ENCODE measurements around the gene SCGB1D2.

Gene SCGB1D2

DNA sequence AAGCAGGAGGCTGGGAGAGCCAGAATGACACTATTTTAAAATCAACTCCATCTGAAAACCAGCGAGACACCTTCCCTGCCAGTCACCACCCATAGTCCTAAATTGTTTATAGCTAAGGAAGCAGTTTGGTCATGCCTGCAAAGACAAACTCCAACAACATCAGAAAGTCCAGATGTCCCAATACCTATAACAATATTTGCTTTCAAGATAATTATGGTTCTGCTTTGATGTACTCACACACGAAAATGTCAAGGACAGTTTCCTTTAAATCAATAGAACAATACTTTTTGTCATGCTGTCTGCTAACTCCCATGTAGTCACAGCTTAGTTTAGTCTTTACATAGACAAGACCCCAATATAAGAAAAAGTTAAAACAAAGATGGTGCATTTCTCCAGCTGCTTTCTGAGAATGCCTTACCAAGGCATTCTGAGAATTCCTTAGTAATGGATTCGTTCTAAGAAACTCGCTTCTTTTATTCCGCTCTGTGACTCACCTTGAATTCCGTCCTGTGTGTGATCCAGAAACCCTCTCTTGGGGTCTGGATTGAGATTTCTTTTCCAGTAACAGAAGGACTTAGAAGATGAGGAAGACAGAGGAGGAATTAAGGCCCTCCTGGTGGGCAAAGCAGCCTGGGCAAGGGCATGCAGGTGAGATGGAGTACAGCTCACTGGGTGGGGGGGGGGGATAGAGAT lies 18.4 kb downstream of the SCGB1D2 start:
- no peak for DNase-seq (ENCODE audit: low read depth, low spot score)

DNA sequence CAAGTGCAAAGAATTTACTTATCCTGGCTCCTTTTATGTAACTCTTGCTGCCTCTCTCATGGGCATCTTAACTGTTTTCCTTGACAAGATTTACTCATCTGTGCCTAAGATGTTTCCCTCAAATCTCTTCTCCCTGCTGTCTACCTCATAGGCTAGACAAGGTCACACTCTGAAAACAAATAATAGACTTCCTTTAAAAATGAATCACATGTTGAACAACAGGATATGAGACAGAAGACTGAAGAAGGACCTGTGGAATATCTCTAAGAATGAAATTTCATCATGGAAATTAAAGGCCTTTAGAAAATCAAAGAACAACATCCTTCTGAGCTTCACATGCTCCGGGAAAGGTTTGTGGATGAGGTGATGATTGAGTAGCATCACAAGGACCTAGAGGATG lies 22.0 kb downstream of the SCGB1D2 start:
- no peak for DNase-seq (ENCODE audit: low read depth, low spot score)

DNA sequence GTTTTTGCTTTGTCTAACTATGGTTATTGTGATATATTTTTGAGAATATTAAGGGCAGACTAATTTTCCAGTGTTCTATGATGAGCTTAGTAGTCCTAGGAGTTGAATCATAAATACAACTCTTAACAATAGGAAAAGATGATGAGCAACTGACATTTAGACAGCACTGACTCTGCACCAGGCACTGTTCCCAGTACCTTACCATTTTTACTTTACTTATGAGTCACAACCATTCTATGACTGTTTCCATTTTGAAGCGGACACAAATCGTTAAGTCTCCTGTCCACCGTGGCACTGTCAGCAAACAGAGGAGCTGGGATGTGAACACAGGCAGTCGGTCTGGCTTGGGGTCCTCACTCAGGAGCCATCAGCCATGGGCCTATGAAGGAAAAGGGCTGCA lies 24.5 kb downstream of the SCGB1D2 start:
- no peak for DNase-seq (ENCODE audit: low read depth, low spot score)

DNA sequence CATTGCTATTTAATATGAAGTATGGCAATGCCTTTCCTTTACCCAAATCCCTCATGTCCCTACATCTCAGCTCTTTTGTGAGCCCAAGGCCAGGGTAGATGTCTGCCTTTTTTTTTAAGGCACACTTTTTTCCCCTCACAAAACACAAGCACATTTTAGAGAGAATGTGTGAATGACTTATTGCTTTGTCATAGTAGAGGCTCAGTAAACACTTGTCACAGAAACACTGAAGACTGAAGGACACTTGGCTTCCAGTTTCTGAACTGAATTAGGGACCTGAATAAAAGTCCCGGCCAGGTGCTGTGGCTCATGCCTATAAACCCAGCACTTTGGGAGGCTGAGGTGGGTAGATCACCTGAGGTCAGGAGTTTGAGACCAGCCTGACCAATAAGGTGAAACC lies 25.0 kb downstream of the SCGB1D2 start:
- DNase-seq (ENCODE audit: low read depth, low spot score) = no peak

DNA sequence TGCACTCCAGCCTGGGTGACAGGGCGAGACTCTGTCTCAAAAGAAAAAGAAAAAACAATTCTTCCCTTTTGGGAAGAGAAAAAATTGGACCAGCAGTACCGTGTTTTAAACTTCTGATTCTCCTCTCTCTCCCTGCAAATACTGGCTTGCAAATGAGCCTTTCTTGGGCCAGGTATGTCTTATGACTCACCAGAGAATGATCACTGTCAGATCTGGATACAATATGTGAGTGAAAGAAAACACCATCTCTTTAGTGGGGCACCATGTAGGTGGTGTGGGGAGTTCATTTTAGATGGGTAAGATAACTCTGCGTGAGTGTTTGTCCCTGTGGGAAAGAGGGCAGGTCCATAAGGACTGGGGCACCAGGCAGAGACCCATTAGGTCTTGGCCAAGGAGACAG lies 25.5 kb downstream of the SCGB1D2 start:
- no peak for DNase-seq (ENCODE audit: low read depth, low spot score)

DNA sequence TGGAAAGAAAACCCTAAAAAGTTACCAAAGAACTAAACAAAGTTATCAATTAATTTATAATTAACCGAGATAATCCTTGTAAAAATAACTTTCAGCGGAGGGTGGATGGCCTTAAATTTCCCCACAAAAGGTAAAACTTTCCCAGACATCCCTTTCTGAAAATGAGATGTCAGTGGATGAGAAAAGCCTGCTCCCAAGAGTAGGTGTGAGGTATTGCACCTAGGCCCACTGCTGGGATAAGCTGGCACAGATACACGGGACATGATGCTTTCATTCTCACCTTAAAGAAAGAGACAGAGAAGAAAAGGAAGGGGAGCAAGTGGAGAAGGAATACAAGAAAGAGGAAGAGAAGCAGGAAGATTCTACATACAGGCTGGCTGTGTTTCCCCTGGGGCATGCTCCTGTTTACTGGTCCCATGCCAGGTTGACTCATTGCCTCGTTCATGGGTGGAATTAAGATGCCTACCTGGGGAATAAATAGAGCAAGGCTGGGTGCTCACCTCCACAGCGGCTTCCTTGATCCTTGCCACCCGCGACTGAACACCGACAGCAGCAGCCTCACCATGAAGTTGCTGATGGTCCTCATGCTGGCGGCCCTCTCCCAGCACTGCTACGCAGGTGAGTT lies 27.7 kb downstream of the SCGB1D2 start, which contains the start of gene SCGB2A2:
Gene SCGB2A2, plus strand, starts transcription at position 505 of the 625 bp plus-strand sequence. Its CDS starts 59 bp downstream, at position 564.
- no peak for DNase-seq (ENCODE audit: low read depth, low spot score)

DNA sequence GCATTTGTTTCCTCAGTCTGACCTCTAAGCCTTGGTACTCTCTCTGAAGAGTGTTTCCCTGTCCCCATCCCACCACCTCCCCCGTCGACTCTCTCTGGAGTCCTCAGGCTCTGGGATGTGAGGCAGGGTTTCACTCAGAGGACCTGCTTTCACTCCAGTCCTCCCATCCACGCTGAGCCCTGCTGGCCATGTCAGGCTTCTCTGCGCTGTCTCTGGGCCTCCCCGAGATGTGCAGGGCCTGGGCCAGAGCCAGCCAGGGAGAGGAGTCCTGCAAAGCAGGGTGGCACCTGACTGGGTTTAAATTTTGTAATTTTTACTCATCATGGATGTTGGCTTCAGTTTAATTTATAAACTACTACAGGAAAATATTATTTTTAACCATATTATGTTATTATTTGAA lies 31.2 kb downstream of the SCGB1D2 start:
- no peak for DNase-seq (ENCODE audit: low read depth, low spot score)

DNA sequence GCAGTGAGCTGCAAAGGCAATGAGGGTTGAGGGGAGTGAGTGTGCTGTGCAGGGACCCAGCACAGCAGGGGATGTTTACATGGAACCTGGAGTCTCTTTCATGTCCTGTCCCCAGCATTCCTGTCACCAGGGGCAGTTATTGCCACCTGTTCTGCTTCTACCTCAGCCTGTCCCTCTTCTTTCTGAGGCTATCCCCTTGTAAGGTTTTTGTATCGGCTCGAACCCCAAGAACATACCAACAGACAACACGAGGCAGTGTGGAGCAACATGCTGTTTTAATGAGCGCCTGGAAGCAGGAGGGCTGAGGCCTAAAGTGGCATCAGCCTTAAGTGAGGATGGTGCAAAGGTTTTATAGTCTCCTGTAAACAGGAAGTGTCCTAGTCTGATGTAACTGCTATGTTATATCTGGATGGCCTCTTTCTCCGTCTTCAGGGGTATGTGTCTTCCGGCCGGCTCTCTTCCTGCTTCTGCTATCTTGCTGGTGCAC lies 31.8 kb downstream of the SCGB1D2 start:
- DNase-seq (ENCODE audit: low read depth, low spot score) = no peak

DNA sequence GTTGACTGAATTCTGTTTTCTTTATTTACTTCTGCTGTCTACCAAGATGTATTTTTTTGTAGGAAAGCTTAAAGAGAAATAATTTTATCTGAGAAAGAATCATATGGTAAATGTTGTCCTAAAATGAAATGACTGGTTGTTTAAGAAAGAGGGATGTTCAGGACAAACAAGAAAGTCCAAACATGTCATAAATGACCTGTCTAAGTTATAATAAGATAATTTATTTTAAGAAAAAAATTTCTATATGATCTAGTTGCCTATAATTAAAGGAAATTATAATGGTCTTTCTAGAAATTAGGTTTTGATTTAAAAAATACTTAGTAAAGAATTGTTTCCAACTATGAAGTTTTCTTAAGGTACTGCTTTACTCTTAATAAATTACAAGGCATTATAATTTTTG lies 38.4 kb downstream of the SCGB1D2 start:
- DNase-seq (ENCODE audit: low read depth, low spot score) = no peak

Data from smooth muscle cell of the brain vasculature (primary cell).